B cell (primary cell): ENCODE measurements around the gene ULK1. TPM values are rescaled to one million over a fixed set of nuclear protein-coding genes. Genes with fewer than 3 reads are reported as not detected.

Experiments
- ATAC-seq: fragments of 200-7000 bp; cut with Tn5 transposase; one replicate; pipeline ENCODE4 v1.10.0; 2021; ENCODE audit warnings: low read depth, mild to moderate bottlenecking, moderate number of reproducible peaks, moderate library complexity
- CTCF ChIA-PET: fragments of 350-600 bp; sonication (Branson Sonifier 250); formaldehyde crosslinking; loops from one replicate; lab custom pipeline; 2021; ENCODE audit warnings: antibody characterized with exemption, inconsistent platforms; lab: Charles Lee
- POLR2A ChIA-PET: fragments of 350-600 bp; sonication (Branson Sonifier 250); formaldehyde crosslinking; loops from one replicate; lab custom pipeline; 2021; ENCODE audit warnings: antibody characterized with exemption; lab: Charles Lee
- DNase-seq: peaks from one replicate; pipeline ENCODE4 v3.0.0; 2013
- H2AFZ ChIP-seq: 2 replicates; pipeline ENCODE4 v1.6.1; 2012; ENCODE audit warnings: mild to moderate bottlenecking, low read depth, low read length; ENCODE audit not compliant: insufficient read depth, poor library complexity, severe bottlenecking
- H3K27ac ChIP-seq, 2 donors: 1 replicate in 1 of 2; 2 replicates in 1 of 2; pipeline ENCODE4 v1.5.1; 2012 to 2013; ENCODE audit warnings: low read length in 2 of 2, mild to moderate bottlenecking in 2 of 2, moderate library complexity in 1 of 2
- H3K27me3 ChIP-seq, 4 experiments: fragments of 200-600 bp in 1 of 4; sonication (generic) in 1 of 4; replicated peaks in 1 of 4; 1 replicate in 2 of 4; 2 replicates in 2 of 4; pipeline versions ENCODE4 v1.6.1 to v1.7.0; 2013 to 2016; ENCODE audit warnings: low read length in 3 of 4, mild to moderate bottlenecking in 2 of 4, mixed read lengths in 1 of 4, moderate library complexity in 1 of 4; ENCODE audit not compliant: insufficient read depth in 4 of 4, control insufficient read depth in 3 of 4; ENCODE audit errors: control extremely low read depth in 1 of 4
- H3K36me3 ChIP-seq, 2 experiments: replicated peaks in 1 of 2; 1 replicate in 1 of 2; 2 replicates in 1 of 2; pipeline versions ENCODE4 v1.6.1 to v1.7.1; 2013; ENCODE audit warnings: low read length in 1 of 2; ENCODE audit not compliant: insufficient read depth in 2 of 2, control insufficient read depth in 1 of 2; ENCODE audit errors: control extremely low read depth in 1 of 2, extremely low read depth in 1 of 2
- H3K4me1 ChIP-seq, 2 donors: fragments of 200-600 bp in 1 of 2; sonication (generic) in 1 of 2; 1 replicate in 1 of 2; 2 replicates in 1 of 2; pipeline versions ENCODE4 v1.5.1 to v1.6.1; 2013 to 2017; ENCODE audit warnings: low read length in 2 of 2; ENCODE audit not compliant: control insufficient read depth in 2 of 2, insufficient read depth in 2 of 2
- H3K4me2 ChIP-seq: replicated peaks from 2 replicates; pipeline ENCODE3; 2012; ENCODE audit warnings: mild to moderate bottlenecking, low read depth, low read length; ENCODE audit not compliant: poor library complexity, severe bottlenecking
- H3K4me3 ChIP-seq, 5 experiments: fragments of 200-600 bp in 1 of 5; sonication (generic) in 1 of 5; 1 replicate in 3 of 5; 2 replicates in 2 of 5; pipeline versions ENCODE4 v1.5.1 to v1.7.0; 2011 to 2016; ENCODE audit warnings: low read length in 4 of 5, mild to moderate bottlenecking in 4 of 5, low read depth in 2 of 5, control low read depth in 1 of 5, moderate library complexity in 1 of 5; ENCODE audit not compliant: insufficient read depth in 1 of 5; ENCODE audit errors: control extremely low read depth in 1 of 5, extremely low read depth in 1 of 5
- H3K79me2 ChIP-seq: fragments of 200-600 bp; sonication (generic); one replicate; pipeline ENCODE4 v1.6.0; 2016; ENCODE audit warnings: low read length; ENCODE audit not compliant: control insufficient read depth, insufficient read depth
- H3K9ac ChIP-seq: fragments of 200-600 bp; sonication (generic); 2 replicates; pipeline ENCODE4 v1.6.1; 2017; ENCODE audit warnings: mild to moderate bottlenecking, low read length, moderate library complexity
- H3K9me3 ChIP-seq, 3 donors: one replicate each; pipeline versions ENCODE4 v1.6.1 to v1.7.1; 2013; ENCODE audit warnings: low read length in 2 of 3; ENCODE audit not compliant: control insufficient read depth in 2 of 3, insufficient read depth in 1 of 3; ENCODE audit errors: control extremely low read depth in 1 of 3
- H4K20me1 ChIP-seq: 2 replicates; pipeline ENCODE4 v1.6.0; 2012; ENCODE audit warnings: mild to moderate bottlenecking, low read length; ENCODE audit not compliant: insufficient read depth, control insufficient read depth, poor library complexity, severe bottlenecking
- H3K27ac Mint-ChIP-seq: one replicate; pipeline ENCODE4 v1.8.0; 2021; ENCODE audit warnings: mixed read lengths
- H3K27me3 Mint-ChIP-seq: one replicate; pipeline ENCODE4 v1.8.0; 2021; ENCODE audit warnings: mixed read lengths
- H3K4me1 Mint-ChIP-seq: one replicate; pipeline ENCODE4 v1.8.0; 2021; ENCODE audit warnings: mixed read lengths
- H3K4me3 Mint-ChIP-seq: one replicate; pipeline ENCODE4 v1.8.0; 2021; ENCODE audit warnings: mixed read lengths
- H3K9me3 Mint-ChIP-seq: one replicate; pipeline ENCODE4 v1.8.0; 2022; ENCODE audit warnings: mixed read lengths; ENCODE audit not compliant: insufficient read depth
- CTCF ChIP-seq: fragments of 200-600 bp; IDR thresholded peaks from one replicate; pipeline ENCODE4 v1.8.0; 2022; ENCODE audit warnings: antibody characterized with exemption, mild to moderate bottlenecking
- EZH2 ChIP-seq: IDR thresholded peaks from 2 replicates; pipeline ENCODE4 v1.6.1; 2012; ENCODE audit warnings: borderline replicate concordance, low read depth, mild to moderate bottlenecking, moderate library complexity, low read length; ENCODE audit not compliant: insufficient read depth, poor library complexity, severe bottlenecking
- WGBS: methylation state at CpG from one replicate; pipeline ENCODE4 v1.1.5; 2013; ENCODE audit warnings: missing lambda C conversion rate; ENCODE audit not compliant: insufficient coverage; 5-methylcytosine and 5-hydroxymethylcytosine counted together
- intact Hi-C: fragments of 100-400 bp; cut with micrococcal nuclease; formaldehyde crosslinking; loops from one replicate; pipeline ENCODE4 v1.10.0; 2022
- polyA plus RNA-seq: library from polyadenylated mRNA; depleted of rRNA; stranded (reverse); fragments of >200 nt; gene quantifications from 2 replicates; pipeline ENCODE4 v1.2.3, GENCODE V29; 2012
- total RNA-seq, 2 donors: library from RNA; stranded (reverse); fragments of 120-200 nt in 1 of 2; gene quantifications; 1 replicate in 1 of 2; 2 replicates in 1 of 2; pipeline versions ENCODE4 v1.2.3 to v1.2.4, GENCODE V29; 2013 to 2022

The ULK1 gene
- total and polyA plus RNA-seq, 2 donors (not counting 1 experiment from before 2014, with no cell fraction given) = 38.9 to 59.5 TPM

GRCh38 chr12:131907379-131908091 lies 13.1 kb downstream of the ULK1 start:
- 97% methylated on average over 15 of the region's 31 CpGs for WGBS
- H3K9me3 ChIP-seq = no peaks in the 10 kb centered on the region
- no peak overlapping the region for H3K4me3 ChIP-seq
- TF ChIP-seq CTCF = no peak
- no peak for TF ChIP-seq EZH2
- no peak overlapping the region for H3K9ac ChIP-seq
- no peaks in the 10 kb centered on the region for H3K27me3 ChIP-seq
- Mint-ChIP-seq H3K27ac (no peak overlapping the region), H3K4me1 (peaks cover 5% of the 10 kb centered on the region), H3K9me3 (no peaks in the 10 kb centered on the region), H3K4me3 (no peak overlapping the region), H3K27me3 (no peaks in the 10 kb centered on the region)
- ChIA-PET CTCF (no interaction called here), POLR2A (no interaction called here)
- peaks cover 77% of the 10 kb centered on the region for H4K20me1 ChIP-seq
- peaks cover 26% of the 10 kb centered on the region for H3K79me2 ChIP-seq
- no peak overlapping the region for H3K4me2 ChIP-seq
- no peak overlapping the region for H3K27ac ChIP-seq
- intact Hi-C loops = no loop called here
- no peaks in the 10 kb centered on the region for H3K4me1 ChIP-seq
- no peak for DNase-seq
- no peak overlapping the region for H2AFZ ChIP-seq
- H3K36me3 ChIP-seq = peaks cover 0 to 34% of the 10 kb centered on the region in 2 experiments
- ATAC-seq = no peak
